Tongue (tissue), 2 donors: ENCODE measurements around the gene LPP. TPM values are rescaled to one million over a fixed set of nuclear protein-coding genes. Genes with fewer than 3 reads are reported as not detected.

Source experiments
- DNase-seq: peaks from one replicate; pipeline ENCODE4 v3.0.0-alpha.2; 2015
- total RNA-seq: library from RNA; depleted of rRNA; stranded (reverse); fragments of >200 nt; gene quantifications from one replicate; pipeline ENCODE4 v1.2.3, GENCODE V29; 2014

The LPP gene
- total RNA-seq, 1 donor from 2014 or later: 59.4 TPM

DNA sequence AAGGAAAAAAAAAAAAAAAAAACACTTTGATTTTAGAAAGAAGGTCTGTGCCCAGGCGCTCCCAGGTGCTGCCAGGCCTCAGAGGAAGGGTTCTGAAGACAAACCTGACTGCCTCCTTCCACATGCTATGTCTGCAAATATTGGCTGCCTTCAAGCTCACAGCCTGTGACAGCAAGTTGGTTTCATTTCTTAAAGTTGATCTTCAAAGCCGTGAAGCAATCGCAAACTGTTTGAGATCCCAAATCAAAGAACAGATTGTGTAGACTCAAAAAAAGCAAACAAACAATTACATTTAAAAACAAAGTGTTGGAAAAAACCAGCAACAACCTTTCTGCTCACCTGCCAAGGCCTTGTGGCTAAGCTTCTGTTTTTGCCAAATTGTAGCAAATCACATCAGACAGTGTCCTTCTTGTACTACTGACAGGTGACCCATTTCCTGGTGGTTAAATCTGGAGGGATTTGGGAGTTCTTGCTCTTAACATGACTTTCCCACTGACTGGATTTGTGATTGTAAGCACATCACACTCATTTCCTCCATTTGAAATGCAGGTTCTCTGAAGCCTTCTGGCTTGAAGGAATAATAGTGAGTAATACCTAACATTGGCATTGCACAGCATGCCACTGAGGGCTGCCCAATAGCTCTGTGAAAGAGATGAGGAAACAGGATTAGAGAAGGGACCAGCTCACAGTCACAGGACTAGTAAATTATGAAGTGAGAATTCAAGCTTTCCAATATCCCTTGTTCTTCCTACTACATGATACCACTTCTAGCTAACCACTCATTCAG, 502.4 kb downstream of the LPP start:
- DNase-seq: no peak

DNA sequence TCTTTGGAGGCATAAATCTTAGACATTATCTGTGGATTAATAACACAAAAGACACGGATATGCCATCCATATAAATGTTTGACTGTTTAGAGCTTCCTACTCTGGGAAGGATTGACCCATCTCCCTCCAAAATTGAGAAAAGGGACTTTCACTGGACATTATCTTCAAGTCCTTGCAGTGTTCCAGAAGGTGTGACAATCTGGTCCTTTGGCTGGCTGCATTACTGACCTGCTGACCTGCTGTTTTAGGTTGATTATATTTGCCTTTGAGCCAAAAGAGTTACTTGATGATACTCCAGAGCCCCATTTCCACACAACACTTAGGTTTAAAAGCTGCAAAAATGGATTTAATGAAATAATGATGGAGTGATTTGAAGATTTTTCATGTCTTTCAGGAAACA, 504.6 kb downstream of the LPP start:
- DNase-seq: no peak

DNA sequence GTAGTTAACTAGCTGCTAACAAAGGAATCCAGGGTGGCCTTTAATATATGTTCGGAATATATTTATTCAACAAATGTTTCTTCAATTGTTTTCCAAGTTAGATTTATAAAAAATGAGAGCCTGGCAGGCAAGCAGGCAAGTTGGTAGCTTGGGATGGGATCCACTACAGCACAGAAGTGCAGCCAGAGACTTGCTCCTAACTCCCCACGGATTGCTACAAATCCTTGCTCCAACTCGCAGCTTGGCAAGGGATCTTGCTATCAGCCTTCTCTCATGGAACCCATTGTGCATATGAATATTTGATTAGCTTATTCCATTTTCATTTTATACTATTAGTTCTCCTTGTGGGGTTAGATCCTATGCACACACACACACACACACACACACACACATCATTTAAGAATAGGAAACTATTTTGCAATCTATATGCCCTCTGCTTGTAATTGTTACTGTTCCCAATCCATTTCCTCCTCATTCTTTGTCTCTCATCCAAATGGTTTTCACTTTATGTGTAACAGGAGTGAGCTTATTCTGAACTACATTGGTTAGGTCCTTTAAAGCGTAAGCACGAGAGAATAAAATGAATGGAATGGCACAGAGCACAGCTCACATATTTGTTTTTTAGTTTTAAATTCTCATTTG, 505.6 kb downstream of the LPP start:
- no peak for DNase-seq

DNA sequence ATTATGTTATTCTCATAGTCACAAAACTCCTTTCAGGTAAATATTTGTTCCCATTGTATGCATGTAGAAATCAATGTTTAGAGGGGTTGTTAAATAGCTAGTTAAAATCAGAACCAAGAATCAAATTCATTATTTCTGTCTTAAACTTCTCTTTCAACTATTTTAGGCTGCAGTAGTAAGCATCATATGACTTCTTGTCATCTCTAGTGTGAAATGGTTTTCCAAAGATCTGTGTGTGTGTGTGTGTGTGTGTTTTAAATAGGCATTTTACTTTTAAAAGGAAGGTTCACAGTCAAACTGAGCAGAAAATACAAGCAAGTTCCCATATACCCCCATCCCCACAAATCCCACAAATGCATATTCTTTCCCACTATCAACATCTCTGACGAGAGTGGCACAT, 506.5 kb downstream of the LPP start:
- DNase-seq: no peak

DNA sequence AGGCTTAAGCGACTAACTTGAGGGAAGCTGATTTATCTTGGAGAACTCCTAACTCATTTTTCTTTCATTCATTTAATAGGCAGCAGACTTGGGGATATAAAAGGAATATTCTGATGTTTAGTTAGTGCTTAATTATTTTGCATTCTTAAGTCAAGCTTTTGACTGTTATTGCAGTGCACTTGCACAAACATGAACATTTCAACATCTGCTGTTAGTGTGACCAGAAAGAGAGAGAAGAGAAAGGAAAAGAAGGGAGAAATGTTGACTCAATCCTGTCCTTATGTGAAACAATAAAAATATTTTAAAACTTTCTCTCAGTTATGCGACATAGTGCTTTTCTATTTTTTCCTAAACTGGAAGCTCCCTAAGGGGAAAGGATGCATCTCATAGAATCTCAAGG, 507.8 kb downstream of the LPP start:
- DNase-seq: no peak

DNA sequence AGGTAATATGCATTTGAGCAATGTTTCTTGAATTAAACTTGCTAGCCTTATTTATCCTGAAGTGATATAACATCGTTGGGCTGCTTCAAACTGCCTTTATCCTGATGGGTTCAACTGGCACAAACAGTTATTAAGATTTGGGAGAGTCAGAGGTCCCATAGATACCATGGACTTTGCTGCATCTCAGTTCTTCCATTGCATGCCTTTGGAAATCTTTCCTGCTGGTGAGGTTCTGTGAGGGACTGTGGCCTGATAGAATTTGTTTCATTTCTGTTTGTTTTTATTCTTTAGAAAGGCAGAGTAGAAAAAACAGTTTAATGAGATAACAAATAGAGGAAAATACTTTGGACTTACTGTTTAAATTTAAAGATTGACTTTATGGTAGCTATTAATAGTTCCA, 508.3 kb downstream of the LPP start:
- DNase-seq: no peak

DNA sequence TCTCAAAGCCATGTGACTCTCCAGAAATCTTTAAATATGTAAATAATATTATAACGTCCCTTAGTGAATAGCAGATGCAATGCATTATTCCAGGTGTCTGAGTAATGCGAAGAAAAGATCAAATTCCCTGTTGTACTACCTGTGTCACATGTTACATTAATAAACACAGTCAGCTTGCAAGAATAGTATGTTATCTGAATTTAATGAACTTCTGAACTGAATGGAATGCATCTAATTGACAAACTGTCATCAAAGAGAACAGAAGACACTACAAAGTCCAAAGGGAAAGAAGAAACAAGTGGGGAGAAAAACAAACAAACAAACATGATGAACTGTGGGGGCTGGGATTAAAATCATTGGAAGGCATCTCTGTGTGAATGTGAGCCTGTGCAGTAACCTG, 508.8 kb downstream of the LPP start:
- no peak for DNase-seq

DNA sequence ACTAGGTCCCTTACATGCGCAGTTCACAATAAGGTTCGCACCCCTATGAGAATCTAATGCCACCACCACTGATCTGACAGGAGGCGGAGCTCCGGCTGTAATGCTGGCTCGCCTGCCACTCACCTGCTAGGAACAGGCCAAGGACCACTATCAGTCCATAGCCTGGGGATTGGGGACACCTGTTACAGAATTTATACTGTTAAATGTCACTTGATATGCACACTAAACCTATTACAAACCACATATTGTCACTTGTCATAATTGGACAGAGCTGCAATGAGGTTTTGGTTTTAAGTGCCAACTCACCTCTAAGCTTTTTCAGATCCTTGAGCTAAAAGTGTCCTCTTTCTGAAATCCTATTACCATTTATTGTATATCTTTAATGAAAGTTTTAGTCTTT, 509.9 kb downstream of the LPP start:
- no peak for DNase-seq

DNA sequence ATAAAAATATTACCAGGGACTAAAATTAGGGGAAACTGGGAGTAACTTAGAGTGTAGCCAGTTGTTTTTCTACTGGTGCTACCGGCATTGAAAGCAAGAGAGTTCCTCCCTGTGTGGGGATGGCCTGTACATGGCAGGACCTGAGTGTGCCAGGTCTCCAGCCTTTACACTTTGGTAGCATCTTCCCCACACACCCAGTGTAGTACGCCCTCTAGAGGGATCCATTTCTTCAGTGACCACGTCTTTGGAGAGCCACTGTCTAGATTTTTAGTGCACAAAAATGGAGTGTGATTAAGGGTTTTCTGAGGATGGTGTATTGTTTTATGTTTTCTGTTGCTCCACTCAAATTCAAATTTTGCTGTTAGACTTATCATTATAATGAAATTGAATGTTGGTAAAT, 510.8 kb downstream of the LPP start:
- DNase-seq: no peak

DNA sequence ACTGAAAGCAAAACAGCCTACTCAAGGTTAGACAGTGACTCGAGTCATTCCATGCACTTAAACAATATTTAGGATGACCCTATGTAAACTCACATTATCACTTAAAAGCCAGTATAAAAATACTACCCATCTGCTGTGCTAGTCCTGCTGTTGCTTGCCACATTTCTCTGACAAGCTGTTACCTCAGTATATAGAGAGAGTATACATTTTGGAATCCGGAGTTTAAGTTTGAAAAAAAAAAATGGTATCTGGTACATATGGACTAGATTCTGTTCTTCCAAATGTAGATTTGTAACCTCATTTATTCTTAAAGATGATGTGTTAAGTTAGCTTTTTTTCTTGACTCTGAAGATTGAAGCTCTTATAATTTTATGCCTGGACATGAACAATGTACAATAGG, 514.0 kb downstream of the LPP start:
- DNase-seq: no peak

DNA sequence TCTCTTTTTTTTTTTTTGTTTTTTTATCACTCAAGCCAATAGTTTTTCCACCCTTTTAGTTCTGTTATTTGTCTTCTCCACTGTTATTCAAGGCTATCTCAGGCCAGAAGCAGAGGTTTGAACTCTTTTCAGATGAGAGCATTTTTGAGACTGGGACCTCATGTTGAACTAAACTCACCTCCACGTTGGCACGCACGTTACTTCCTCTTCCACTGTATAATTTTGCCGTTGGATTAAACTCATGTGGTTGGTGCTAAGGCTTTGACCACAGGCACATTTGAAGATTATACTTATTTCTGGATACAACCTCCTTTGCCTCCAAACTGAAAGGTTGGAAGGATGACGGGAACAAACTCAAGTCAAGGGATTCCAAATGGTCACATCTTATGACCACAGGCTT, 516.5 kb downstream of the LPP start:
- DNase-seq: no peak

DNA sequence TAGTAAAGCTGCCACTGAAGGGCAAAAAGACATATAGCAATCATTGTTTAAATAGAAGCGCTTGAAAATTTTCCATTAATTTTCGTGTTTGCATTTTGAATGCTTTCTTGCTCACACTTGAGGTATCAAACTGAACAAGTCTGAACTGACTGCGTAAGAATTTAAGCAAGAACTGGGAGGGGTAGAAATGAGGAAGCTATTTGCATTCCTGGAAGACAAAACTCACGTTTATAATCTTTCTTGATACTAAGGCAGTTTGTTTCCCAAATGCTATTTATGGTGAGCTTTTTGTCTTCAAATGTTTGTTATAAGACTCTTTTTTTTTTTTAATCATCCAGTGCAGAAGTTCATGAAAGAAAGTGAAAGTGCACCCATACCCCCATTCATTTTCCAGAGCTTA, 518.0 kb downstream of the LPP start:
- no peak for DNase-seq

DNA sequence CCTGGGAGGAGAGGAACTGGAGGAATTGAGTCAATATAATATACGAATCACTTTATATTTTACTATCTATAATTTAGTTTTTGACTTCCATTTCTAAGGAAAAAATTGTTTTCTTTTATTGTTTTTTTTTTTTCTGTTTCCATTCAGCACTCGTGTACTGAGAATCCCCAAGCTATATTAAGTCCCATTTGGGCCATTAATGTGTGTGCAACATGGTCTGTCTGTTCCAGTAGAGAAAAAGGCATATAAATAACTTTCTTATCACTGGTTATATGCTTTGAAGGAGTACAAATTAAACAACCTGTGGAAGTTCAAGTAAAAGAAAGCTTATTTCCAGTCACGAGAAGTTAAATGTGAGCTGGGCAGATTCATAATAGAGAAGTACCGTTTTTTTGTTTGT, 518.9 kb downstream of the LPP start:
- DNase-seq: no peak

DNA sequence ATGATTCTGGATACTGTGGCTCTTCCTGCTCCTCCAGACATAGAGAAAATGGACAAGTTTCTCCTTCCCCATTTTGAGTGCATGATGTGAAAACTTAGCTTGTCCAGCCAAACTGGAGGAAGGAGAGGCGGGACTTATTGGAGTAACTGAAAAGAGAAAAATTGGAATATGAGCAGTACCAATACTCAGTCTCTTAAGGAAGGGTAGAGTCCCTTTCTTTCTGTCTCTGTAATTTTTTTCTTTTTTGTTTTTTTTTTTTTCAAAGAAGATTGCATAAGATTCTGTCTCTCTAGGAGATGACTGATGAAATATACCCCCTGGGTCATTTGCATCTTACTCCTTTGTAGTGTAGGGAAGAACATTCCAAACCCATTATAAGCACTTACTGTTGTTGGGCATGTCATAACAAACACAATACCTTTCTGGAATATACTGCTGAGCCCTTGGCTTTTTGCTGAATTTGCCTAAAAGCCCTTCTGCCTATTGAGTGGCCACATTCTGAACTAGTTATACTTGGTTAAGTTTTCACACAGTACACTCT, 519.8 kb downstream of the LPP start:
- DNase-seq: no peak

DNA sequence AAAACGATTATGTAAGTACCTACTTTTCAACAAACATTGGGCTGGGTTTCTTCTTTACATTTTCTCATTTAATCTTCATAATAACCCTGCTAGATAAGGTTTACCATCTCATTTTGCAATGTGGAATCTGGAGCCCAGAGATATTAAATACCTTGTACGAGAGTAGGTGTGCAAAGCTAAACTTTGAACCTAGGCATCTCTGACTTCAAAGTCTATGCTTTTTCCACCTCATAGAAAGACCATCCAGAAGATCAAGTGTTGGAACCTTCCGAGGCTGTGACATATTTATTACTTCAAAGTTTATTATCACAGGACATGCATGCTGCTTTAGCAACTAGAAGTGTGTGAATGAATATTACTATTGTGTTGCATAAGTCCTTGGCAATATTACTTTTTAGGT, 520.6 kb downstream of the LPP start:
- DNase-seq: no peak

DNA sequence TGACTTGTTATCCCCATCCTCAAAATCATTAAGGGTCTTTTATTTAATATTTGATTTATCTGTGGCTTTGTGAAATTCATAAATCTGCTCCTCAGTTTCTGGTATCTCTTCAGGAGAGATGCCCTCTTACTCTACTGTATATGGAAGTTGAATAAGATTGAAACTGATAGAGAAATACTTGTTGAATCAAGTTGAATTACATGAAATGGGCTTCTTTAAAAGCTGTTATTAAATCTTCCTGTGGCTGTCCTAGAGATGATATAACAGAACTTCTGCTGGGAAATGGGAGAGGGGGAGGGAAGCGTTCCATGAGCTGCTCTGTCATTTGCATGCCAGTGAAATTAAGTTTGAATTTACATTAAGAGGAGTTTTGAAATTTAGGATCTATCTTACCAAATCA, 523.4 kb downstream of the LPP start:
- DNase-seq: no peak

DNA sequence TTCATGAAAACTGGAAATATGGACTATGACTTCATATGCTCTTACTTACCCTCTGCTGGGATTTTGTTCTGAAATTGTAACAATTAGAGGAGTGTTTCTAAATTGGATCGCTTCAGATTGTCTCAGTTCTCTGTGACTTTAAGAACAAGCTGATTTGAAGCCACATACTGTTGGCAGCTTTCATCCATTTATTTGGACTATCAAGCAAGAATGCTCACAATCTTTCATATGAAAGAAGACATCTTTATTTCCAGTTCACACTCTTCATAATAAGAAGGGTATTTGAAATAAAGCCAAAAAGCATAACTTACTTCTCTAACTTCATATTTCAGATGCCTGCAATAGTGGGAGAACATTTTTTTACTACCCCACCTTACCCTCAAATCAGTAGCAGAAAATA, 526.2 kb downstream of the LPP start:
- no peak for DNase-seq

DNA sequence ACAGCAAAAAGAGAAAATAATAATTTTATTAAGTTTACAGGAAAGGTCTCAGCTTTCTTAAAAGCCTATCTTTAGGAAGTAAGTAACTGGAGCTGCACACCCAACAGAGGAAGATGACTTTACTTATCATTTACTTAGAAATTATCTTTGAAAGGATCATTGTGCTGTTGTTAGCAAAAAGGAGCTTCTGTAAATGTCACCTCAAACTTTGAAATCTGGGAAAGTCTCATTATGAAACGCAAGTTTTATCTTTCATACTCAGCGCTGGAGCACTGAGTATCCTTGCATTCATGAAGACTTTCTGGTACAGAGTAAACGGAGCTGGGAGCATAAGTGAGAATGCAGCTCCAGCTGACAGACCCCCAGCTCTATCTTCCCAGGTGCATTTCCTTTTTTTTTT, 526.6 kb downstream of the LPP start:
- DNase-seq: no peak

DNA sequence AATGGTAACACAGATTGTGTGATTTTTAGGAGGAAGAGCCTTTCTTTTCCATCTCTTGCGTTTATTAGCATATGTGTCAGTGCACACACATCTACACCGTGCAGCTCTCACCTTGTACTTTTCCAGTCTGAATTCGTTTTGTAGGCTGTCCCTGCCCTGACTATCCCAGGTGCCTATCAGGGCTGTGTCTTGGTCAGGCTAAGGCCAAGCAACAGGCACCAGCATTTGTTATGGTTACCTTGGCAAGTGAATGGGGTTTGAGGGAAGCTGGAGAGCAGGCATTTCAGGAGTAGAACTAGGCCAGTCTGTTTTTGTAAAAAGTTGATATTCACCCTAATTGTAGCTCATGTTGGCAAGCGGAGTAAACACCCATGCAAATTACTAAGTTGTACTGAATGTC, 528.4 kb downstream of the LPP start:
- DNase-seq: no peak

DNA sequence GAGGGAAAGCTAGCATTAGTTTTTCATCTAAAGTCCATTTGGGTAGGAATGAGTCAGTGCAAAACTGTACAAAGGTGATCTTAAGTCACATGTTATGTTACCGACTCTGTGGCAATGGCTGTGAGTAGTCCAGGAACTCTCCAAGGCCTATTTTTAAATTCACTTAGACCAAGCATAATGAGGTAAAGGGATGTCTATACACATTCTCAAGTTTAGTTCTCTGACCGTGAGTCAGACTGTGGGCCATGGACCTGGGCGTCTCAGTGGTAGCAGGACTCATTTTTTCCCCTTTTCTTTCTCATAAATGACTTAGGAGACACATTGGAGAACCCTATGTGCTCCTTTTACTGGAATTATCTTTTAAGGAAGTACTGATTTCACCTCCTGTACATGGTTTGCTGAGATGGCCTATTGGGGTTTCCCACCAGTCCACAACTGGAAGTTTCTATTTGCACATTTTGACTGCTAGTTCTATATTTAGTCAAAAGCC, 529.1 kb downstream of the LPP start:
- no peak for DNase-seq

DNA sequence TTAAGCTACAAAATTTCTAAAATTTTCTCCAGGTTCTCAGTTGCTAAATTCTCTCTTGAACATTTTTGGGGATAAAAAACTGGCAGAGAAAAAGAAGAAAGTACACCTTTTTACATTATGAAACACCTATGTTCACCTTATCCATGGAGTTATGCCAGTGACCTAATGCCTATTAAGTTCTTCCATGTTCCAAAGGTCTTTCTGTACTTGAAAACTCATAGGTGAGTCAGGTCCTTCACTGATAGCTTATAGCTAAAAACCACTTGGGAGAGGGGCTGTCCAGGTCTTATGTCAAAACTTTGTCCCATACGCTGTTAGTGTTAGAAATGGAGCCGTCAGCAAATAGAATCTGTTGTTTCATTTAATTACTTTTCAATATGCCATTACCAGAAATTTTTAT, 530.3 kb downstream of the LPP start:
- no peak for DNase-seq

DNA sequence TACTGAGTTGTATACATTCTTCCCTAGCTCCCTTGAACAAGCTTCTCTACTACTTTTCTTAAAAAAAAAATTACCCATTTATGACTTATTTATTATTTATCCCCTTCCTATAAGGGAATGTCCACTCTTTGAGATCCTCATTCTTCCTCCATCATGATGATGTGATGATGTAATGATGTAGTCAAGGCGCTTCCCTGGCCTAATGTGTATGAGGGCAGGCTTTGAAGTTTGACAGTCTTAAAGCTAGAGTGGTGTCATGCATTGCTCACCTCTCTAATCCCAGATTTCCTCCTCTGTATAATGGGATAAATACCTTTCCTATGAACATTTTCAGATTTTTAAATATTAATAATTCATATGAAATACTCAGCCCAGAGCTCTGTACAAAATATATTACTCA, 531.8 kb downstream of the LPP start:
- DNase-seq: no peak

DNA sequence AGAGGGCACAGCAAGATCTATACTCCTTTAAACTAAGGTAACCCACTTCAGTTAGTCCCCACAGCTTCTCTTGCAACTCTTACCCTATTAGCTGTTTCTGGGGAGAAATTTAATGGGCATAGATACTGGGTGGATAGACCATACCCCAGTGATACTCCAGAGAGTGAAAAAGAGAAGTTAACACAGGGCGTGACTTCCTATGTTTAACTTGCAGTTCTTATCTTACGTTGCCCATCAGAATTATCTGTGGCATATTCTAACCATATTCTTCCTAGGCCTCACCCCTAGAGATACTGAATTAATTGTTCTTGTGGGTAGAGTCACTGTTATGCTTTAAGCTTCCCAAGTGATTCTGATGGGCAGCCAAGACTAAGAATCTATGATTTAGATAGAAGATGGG, 532.4 kb downstream of the LPP start:
- DNase-seq: no peak

DNA sequence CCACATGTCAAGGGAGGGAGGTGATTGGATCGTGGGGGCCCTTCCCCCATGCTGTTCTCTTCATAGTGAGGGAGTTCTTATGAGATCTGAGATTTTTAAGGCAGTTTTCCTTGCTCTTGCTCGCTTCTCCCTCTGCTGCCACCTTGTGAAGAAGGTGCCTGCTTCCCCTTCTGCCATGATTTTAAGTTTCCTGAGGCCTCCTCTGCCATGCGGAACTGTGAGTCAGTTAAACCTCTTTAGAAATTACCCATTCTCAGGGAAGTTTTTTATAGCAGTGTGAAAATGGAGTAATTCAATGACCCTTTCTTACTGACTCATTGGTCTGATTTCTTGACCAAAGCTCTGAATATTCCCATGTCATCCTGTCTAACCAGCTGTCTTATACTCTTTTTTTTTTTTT, 533.4 kb downstream of the LPP start:
- DNase-seq: no peak
